ENCODE data around the gene ARHGAP33.

ARHGAP33 gene

DNA sequence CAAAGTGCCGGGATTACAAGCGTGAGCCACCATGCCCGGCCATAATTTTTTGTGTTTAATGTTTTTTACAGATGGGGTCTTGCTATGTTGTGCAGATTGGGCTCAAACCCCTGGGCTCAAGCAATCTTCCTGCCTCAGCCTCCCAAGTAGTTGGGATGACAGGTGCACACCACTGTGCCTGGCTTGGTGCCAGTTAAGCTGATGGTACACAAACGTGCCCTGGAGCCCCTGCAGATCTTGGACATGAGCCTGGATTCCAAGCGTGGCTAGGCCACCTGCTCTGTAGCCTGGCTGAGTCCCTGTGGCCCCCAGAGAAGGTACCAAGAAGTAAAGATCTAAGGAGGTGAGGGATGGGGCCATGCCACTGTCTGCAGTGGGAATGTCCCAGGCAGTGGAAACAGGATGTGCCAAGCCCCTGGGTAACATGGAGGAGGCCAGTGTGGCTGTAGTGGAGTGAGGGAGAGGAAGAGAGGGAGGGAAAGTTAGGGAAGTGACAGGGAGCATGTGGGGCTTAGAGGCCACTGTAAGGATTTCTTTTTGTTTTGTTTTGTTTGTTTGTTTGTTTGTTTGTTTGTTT, 30.2 kb downstream of the ARHGAP33 start:
- no peak overlapping the region for H3K9ac ChIP-seq (ENCODE audit: low read depth, low read length, poor library complexity, severe bottlenecking)
- no peaks in the 10 kb centered on the region for H3K79me2 ChIP-seq (ENCODE audit: insufficient read depth, low read length)
- H2AFZ ChIP-seq (ENCODE audit: low read length) = no peak overlapping the region
- H3K4me2 ChIP-seq (ENCODE audit: low read depth, low read length, poor library complexity, severe bottlenecking) = no peak overlapping the region
- no peaks in the 10 kb centered on the region for H3K9me3 ChIP-seq (ENCODE audit: insufficient read depth, low read depth, low read length)
- TF ChIP-seq EZH2phosphoT487 (IDR thresholded peaks at IDR 0.05; ENCODE audit: borderline replicate concordance) = no peak
- TF ChIP-seq, protein P1, sequence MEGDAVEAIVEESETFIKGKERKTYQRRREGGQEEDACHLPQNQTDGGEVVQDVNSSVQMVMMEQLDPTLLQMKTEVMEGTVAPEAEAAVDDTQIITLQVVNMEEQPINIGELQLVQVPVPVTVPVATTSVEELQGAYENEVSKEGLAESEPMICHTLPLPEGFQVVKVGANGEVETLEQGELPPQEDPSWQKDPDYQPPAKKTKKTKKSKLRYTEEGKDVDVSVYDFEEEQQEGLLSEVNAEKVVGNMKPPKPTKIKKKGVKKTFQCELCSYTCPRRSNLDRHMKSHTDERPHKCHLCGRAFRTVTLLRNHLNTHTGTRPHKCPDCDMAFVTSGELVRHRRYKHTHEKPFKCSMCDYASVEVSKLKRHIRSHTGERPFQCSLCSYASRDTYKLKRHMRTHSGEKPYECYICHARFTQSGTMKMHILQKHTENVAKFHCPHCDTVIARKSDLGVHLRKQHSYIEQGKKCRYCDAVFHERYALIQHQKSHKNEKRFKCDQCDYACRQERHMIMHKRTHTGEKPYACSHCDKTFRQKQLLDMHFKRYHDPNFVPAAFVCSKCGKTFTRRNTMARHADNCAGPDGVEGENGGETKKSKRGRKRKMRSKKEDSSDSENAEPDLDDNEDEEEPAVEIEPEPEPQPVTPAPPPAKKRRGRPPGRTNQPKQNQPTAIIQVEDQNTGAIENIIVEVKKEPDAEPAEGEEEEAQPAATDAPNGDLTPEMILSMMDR (conservative IDR thresholded peaks at IDR 0.05; ENCODE audit: low read length) = no peak
- H3K27me3 ChIP-seq (ENCODE audit: insufficient read depth, low read length, poor library complexity, severe bottlenecking) = no peaks in the 10 kb centered on the region
- no peaks in the 10 kb centered on the region for H3K9me2 ChIP-seq (replicated peaks; ENCODE audit: low read depth, low read length)
- no peaks in the 10 kb centered on the region for H3K36me3 ChIP-seq (ENCODE audit: insufficient read depth, low read length)
- H4K20me1 ChIP-seq (ENCODE audit: insufficient read depth, low read length, poor library complexity, severe bottlenecking) = no peaks in the 10 kb centered on the region
- no peaks in the 10 kb centered on the region for H3F3A ChIP-seq (ENCODE audit: low read depth)
- no peak overlapping the region for H3K4me3 ChIP-seq (ENCODE audit: low read length, poor library complexity, severe bottlenecking)
- peaks cover 15% of the 10 kb centered on the region for H3K4me1 ChIP-seq (ENCODE audit: insufficient read depth, low read length, poor library complexity, severe bottlenecking)

DNA sequence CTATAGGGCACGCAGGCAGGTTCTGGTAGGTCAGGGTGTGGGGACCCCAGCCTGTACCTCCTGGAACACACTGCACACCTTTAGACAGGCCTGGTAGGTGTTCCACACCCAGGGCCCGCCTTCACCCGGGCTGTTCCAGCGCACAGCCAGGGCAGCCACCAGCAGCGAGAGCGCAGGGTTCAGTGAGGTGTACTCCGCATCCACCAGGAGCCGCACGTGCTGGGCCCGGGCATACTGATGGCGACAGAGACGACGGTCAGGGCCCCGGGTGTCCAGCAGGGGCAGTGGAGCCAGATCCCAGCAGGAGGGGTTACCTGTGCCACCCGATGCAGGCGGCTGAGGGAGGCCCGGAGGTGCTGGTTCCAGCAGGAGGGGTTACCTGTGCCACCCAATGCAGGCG, 31.2 kb downstream of the ARHGAP33 start:
- Histone ChIP-seq H3K4me1 (ENCODE audit: insufficient read depth, low read length, poor library complexity, severe bottlenecking) (peaks cover 15% of the 10 kb centered on the region), H2AFZ (ENCODE audit: low read length) (no peak overlapping the region), H3K9ac (ENCODE audit: low read depth, low read length, poor library complexity, severe bottlenecking) (no peak overlapping the region), H3K4me2 (ENCODE audit: low read depth, low read length, poor library complexity, severe bottlenecking) (no peak overlapping the region), H3K27me3 (ENCODE audit: insufficient read depth, low read length, poor library complexity, severe bottlenecking) (no peaks in the 10 kb centered on the region), H3K4me3 (ENCODE audit: low read length, poor library complexity, severe bottlenecking) (no peak overlapping the region), H3F3A (ENCODE audit: low read depth) (no peaks in the 10 kb centered on the region), H3K9me2 (replicated peaks; ENCODE audit: low read depth, low read length) (no peaks in the 10 kb centered on the region), H4K20me1 (ENCODE audit: insufficient read depth, low read length, poor library complexity, severe bottlenecking) (no peaks in the 10 kb centered on the region), H3K36me3 (ENCODE audit: insufficient read depth, low read length) (no peaks in the 10 kb centered on the region), H3K79me2 (ENCODE audit: insufficient read depth, low read length) (no peaks in the 10 kb centered on the region), H3K9me3 (ENCODE audit: insufficient read depth, low read depth, low read length) (no peaks in the 10 kb centered on the region)
- TF ChIP-seq EZH2phosphoT487 (IDR thresholded peaks at IDR 0.05; ENCODE audit: borderline replicate concordance) = no peak
- TF ChIP-seq, protein P1 (conservative IDR thresholded peaks at IDR 0.05; ENCODE audit: low read length) = no peak

DNA sequence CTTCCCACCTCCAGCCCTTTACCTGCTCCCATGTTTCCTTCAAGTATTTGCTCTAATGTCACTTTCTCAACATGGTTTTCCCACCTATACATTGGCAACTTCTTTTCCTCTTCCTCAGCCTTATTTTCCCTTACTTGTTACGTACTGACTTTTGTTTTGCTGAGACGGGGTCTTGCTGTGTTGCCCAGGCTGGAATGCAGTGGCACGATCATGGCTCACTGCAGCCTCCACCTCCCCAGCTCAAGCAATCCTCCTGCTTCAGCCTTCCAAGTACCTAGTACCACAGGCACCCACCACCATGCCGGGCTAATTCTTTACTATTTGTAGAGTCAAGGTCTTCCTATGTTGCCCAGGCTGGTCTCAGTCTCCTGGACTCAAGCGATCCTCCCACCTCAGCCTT, 32.3 kb downstream of the ARHGAP33 start:
- Histone ChIP-seq H3K79me2 (ENCODE audit: insufficient read depth, low read length) (no peaks in the 10 kb centered on the region), H2AFZ (ENCODE audit: low read length) (no peak overlapping the region), H3K36me3 (ENCODE audit: insufficient read depth, low read length) (no peaks in the 10 kb centered on the region), H3F3A (ENCODE audit: low read depth) (no peaks in the 10 kb centered on the region), H3K27me3 (ENCODE audit: insufficient read depth, low read length, poor library complexity, severe bottlenecking) (no peaks in the 10 kb centered on the region), H3K9me2 (replicated peaks; ENCODE audit: low read depth, low read length) (no peaks in the 10 kb centered on the region), H3K9ac (ENCODE audit: low read depth, low read length, poor library complexity, severe bottlenecking) (no peak overlapping the region), H4K20me1 (ENCODE audit: insufficient read depth, low read length, poor library complexity, severe bottlenecking) (no peaks in the 10 kb centered on the region), H3K4me3 (ENCODE audit: low read length, poor library complexity, severe bottlenecking) (no peak overlapping the region), H3K4me2 (ENCODE audit: low read depth, low read length, poor library complexity, severe bottlenecking) (no peak overlapping the region), H3K4me1 (ENCODE audit: insufficient read depth, low read length, poor library complexity, severe bottlenecking) (peaks cover 15% of the 10 kb centered on the region), H3K9me3 (ENCODE audit: insufficient read depth, low read depth, low read length) (no peaks in the 10 kb centered on the region)
- TF ChIP-seq, protein P1 (conservative IDR thresholded peaks at IDR 0.05; ENCODE audit: low read length) = no peak
- TF ChIP-seq EZH2phosphoT487 (IDR thresholded peaks at IDR 0.05; ENCODE audit: borderline replicate concordance) = no peak

Data from Loucy (cell line).